H1 (cell line): ENCODE data around the gene GJD3. TPM values are rescaled to one million over a fixed set of nuclear protein-coding genes. Genes with fewer than 3 reads are reported as not detected.

Experiments used
- E2F6 ChIP-seq: IDR thresholded peaks from 2 replicates; pipeline ENCODE4 v1.6.1; 2012; ENCODE audit warnings: inconsistent platforms
- EP300 ChIP-seq, 2 experiments: IDR thresholded peaks; 1 replicate in 1 of 2; 2 replicates in 1 of 2; pipeline ENCODE4 v1.6.1; 2011 to 2012; ENCODE audit warnings: low read depth in 2 of 2, low read length in 2 of 2, mild to moderate bottlenecking in 2 of 2, borderline replicate concordance in 1 of 2, inconsistent platforms in 1 of 2, moderate library complexity in 1 of 2
- JUN ChIP-seq: IDR thresholded peaks from 2 replicates; pipeline ENCODE4 v1.6.1; 2011; ENCODE audit warnings: low read depth, mild to moderate bottlenecking, improper control_type of control experiment, low read length
- POLR2A ChIP-seq, 2 experiments: IDR thresholded peaks; 1 replicate in 1 of 2; 2 replicates in 1 of 2; pipeline ENCODE4 v1.6.1; 2011; ENCODE audit warnings: low read depth in 2 of 2, low read length in 2 of 2, mild to moderate bottlenecking in 2 of 2; ENCODE audit errors: control extremely low read depth in 1 of 2
- SAP30 ChIP-seq: fragments of 300-600 bp; sonication (generic); IDR thresholded peaks from 2 replicates; pipeline ENCODE4 v1.7.1; 2012; ENCODE audit warnings: low read length, moderate library complexity, mild to moderate bottlenecking, inconsistent platforms; ENCODE audit not compliant: insufficient read depth, insufficient replicate concordance
- SP4 ChIP-seq: IDR thresholded peaks from 2 replicates; pipeline ENCODE4 v1.6.1; 2012; ENCODE audit warnings: low read length, inconsistent platforms
- SUZ12 ChIP-seq: fragments of 200-600 bp; sonication (generic); IDR thresholded peaks from 2 replicates; pipeline ENCODE4 v1.6.1; 2012; ENCODE audit warnings: mild to moderate bottlenecking, inconsistent platforms, low read length, moderate library complexity, mixed read lengths
- TAF1 ChIP-seq: IDR thresholded peaks from 2 replicates; pipeline ENCODE4 v1.6.1; 2011; ENCODE audit warnings: mild to moderate bottlenecking, low read depth, low read length
- TBP ChIP-seq: IDR thresholded peaks from 2 replicates; pipeline ENCODE4 v1.6.1; 2011; ENCODE audit warnings: low read depth, low read length, improper control_type of control experiment
- polyA plus RNA-seq, 7 experiments: library from polyadenylated mRNA; depleted of rRNA in 3 of 7; stranded (reverse) in 5 of 7; unstranded in 2 of 7; fragments of >200 nt in 5 of 7; fragments of 200-250 nt in 2 of 7; gene quantifications; 1 replicate in 5 of 7; 2 replicates in 1 of 7; 4 replicates in 1 of 7; pipeline versions ENCODE4 v1.2.1 to v1.2.3, GENCODE V29; 2011 to 2013; ENCODE audit warnings: missing spikeins in 2 of 7, mixed read lengths in 2 of 7
- total RNA-seq: library from RNA; stranded (reverse); fragmentation: NEBNext Ultra II Directional; extraction: Animal tissue kit (Norgen Biotek cat#: 25700); gene quantifications from 2 replicates; pipeline ENCODE4 v1.2.1, GENCODE V29; 2021
- TF ChIP-seq, protein P1 (sequence below), 3 experiments: IDR thresholded peaks; 1 replicate in 2 of 3; 2 replicates in 1 of 3; pipeline versions ENCODE4 v1.5.1 to v1.6.1; 2011; ENCODE audit warnings: low read length in 3 of 3, mild to moderate bottlenecking in 3 of 3, inconsistent platforms in 2 of 3, low read depth in 1 of 3, moderate library complexity in 1 of 3; ENCODE audit not compliant: insufficient read depth in 1 of 3; ENCODE audit errors: control extremely low read depth in 1 of 3

The GJD3 gene
- total and polyA plus RNA-seq, 2 of the 8 experiments (the other 6 are each of a cell fraction or from before 2014, with no cell fraction given): 0.53 to 1.9 TPM

DNA sequence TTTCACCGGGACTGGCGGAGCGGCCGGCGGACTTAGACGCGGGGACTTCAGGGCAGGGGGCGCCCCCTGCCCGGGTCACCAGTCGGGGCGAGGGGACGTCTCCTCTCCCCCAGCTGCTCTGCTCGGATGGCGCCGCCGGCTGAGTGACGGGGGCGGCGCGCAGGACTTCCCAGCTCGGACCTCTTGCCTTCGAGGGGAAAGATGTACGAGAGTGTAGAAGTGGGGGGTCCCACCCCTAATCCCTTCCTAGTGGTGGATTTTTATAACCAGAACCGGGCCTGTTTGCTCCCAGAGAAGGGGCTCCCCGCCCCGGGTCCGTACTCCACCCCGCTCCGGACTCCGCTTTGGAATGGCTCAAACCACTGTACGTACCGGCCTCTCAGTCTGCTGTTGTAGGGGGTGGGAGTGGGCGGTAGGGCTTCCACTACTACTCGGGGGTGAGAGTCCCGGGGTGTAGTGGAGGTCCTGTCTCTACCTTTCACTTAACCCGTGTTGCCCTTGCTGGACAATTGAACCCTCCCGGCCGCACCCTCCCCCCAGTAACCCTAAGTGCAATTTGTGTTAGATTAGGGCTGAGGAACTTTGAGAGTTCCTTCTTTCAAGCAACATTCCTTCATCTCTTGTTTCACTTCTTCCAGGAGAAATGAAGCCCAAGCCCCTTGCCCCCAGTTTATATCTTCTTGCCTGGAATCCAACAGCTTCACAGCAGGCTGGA is 21.9 kb downstream of the GJD3 start (continued):
- TF ChIP-seq, protein P1, sequence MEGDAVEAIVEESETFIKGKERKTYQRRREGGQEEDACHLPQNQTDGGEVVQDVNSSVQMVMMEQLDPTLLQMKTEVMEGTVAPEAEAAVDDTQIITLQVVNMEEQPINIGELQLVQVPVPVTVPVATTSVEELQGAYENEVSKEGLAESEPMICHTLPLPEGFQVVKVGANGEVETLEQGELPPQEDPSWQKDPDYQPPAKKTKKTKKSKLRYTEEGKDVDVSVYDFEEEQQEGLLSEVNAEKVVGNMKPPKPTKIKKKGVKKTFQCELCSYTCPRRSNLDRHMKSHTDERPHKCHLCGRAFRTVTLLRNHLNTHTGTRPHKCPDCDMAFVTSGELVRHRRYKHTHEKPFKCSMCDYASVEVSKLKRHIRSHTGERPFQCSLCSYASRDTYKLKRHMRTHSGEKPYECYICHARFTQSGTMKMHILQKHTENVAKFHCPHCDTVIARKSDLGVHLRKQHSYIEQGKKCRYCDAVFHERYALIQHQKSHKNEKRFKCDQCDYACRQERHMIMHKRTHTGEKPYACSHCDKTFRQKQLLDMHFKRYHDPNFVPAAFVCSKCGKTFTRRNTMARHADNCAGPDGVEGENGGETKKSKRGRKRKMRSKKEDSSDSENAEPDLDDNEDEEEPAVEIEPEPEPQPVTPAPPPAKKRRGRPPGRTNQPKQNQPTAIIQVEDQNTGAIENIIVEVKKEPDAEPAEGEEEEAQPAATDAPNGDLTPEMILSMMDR (IDR thresholded peaks at IDR 0.05; ENCODE audit: control extremely low read depth in 1 of 3, insufficient read depth in 1 of 3, low read depth in 1 of 3, low read length in 3 of 3): no peak
- TF ChIP-seq POLR2A (IDR thresholded peaks at IDR 0.05; ENCODE audit: control extremely low read depth in 1 of 2, low read depth in 2 of 2, low read length in 2 of 2): no peak
- no peak for TF ChIP-seq TAF1
- TF ChIP-seq SAP30: no peak
- TF ChIP-seq TBP: no peak
- no peak for TF ChIP-seq EP300 (IDR thresholded peaks at IDR 0.05; ENCODE audit: borderline replicate concordance in 1 of 2, low read depth in 2 of 2, low read length in 2 of 2)
- peak; percentile 26; the same call in 1 of the 2 replicates for TF ChIP-seq SUZ12
- no peak for TF ChIP-seq JUN
- no peak for TF ChIP-seq E2F6
- TF ChIP-seq SP4: no peak
